Right renal cortex interstitium (tissue), 3 donors: ENCODE data around the gene LYRM9. TPM values are rescaled to one million over a fixed set of nuclear protein-coding genes. Genes with fewer than 3 reads are reported as not detected.
"Not testable (repeated sequence)": the region's sequence is repeated elsewhere in the genome, so short reads cannot be mapped to it uniquely, and the experiment has no call there.

ENCODE experiments used
- DNase-seq, 3 donors: peaks; one replicate each; pipeline ENCODE4 v3.0.0-alpha.2; 2013; ENCODE audit warnings: low read depth in 3 of 3, low spot score in 2 of 3
- polyA plus RNA-seq, 3 donors: library from polyadenylated mRNA; unstranded; fragments of 120-200 nt; gene quantifications; one replicate each; pipeline ENCODE4 v1.2.1, GENCODE V29; 2013; ENCODE audit not compliant: insufficient read length in 3 of 3

Gene LYRM9
- polyA plus RNA-seq, 3 donors = 19.4 to 21.6 (median 21.5) TPM

GRCh38 chr17:27878776-27879562 is 14.2 kb downstream of the LYRM9 start:
- no peak for DNase-seq

GRCh38 chr17:27873746-27874145 is 19.4 kb downstream of the LYRM9 start:
- no peak for DNase-seq

DNA sequence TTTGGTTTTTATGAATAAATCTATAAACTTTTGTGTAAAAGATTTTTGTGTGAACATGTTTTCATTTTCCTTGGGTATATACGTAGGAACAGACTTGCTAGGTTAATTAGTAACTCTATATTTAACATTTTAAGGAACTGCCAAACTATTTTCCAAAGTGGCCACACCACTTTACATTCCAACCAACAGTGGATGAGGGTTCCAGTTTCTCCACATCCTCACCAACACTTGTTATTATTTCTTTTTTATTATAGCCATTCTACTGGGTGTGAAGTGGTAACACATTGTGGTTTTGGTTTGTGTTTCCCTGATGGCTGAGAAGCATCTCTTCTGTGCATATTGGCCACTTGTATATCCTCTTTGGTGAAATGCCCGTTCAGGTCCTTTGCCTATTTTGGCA is 20.0 kb downstream of the LYRM9 start:
- DNase-seq = no peak

DNA sequence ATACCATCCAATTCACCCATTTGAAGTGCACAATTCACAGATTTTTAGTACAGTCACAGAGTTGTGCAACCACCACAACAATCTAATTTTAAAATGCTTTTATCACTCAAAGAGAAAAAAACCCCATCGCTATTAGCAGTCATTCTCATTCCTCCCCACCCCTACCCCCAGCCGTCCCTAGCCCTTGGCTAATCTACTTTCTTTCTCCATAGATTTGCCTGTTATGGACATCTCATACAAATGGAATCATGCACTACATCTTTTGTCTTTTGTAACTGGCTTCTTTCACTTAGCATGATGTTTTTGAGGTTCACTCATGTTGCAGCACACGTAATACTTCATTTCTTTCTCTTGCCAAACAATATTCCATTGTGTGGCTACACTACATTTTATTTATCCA is 20.4 kb downstream of the LYRM9 start:
- DNase-seq = no peak

DNA sequence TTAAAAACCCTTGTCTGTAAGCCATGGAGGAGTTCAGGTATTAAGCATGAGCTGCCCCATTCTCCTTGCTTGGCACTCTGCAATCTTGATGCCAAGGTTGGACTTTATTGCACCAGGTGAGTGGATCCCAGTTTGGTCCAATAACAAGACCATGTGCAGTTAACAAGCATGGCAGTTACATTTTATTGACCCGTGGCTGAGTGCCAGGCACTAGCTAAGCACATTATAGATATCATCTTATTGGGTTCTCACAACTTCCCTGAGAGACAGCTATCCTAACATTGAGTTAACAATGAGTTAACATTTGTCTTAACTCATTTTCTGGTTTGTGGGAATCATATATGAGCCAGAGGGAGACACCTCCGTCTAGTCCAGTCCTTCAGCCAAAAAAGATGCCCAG is 21.8 kb downstream of the LYRM9 start:
- DNase-seq = no peak

DNA sequence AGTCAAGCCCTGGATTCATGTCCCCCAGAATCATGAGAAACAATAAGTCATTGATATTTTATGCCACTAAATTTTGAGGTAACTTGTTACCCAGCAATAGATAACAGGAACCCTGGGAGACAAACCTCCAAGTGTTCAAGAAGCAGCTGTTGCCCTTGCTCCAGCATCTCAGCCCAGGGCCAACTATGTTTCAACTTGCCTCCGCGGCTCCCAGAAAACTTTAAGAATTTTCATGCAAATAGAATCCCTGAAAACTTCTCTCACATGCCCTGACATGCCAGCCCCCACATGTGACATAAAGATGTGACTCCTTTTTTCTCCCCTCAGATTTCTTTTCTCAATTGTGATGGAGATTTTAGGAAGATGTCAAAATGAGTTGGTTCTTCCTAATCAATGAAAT is 22.8 kb downstream of the LYRM9 start:
- DNase-seq = no peak

GRCh38 chr17:27868565-27868964 is 24.6 kb downstream of the LYRM9 start:
- DNase-seq = no peak

GRCh38 chr17:27862840-27863239 is 30.3 kb downstream of the LYRM9 start:
- no peak for DNase-seq

- DNase-seq = no peak
These were observed 31.2 kb downstream of the LYRM9 start for GRCh38 chr17:27862004-27862403.

- no peak for DNase-seq
These were observed 32.0 kb downstream of the LYRM9 start for GRCh38 chr17:27860971-27861664.

GRCh38 chr17:27858621-27859305 is 34.4 kb downstream of the LYRM9 start:
- DNase-seq = no peak

DNA sequence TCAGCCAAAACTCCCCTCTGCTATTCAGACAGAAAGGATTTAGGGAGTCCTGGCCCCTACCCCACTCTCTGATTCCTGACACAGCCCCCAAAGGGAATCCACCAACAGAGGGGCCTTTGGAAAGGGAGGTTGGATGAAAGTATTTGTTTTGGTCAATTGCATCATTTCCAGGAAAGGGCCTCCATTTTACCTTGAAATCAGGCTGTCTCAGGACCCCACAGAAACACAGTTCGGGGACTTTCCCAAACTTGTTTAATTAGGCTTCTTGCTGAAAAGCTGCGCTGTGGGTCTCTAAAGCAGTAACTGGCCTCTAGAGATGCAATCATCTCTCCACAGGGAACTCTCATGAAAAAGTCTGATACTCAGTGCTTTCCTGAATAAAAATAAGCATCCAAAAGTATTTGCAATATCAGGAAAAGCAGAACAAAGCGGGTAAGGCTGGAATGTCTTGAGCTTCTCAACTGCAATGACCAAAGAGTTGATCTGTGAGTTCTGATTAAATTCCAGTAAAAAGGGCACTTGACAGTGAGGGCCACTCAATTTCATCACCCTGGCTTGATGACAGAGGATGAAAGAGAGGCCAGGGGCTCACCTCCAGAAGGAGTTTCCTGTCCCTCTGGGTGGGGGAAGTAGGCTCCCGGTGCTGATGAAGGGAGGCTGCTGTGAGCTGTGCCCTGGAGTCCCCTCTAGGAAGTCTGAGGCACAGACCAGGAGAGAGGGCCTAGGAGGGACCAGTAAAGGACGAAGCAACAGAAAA is 36.3 kb downstream of the LYRM9 start:
- no peak for DNase-seq

GRCh38 chr17:27855454-27855853 is 37.7 kb downstream of the LYRM9 start:
- DNase-seq = no peak

GRCh38 chr17:27854163-27854562 is 39.0 kb downstream of the LYRM9 start:
- no peak for DNase-seq

GRCh38 chr17:27853091-27853490 is 40.1 kb downstream of the LYRM9 start:
- no peak for DNase-seq

GRCh38 chr17:27849474-27850185 is 43.5 kb downstream of the LYRM9 start:
- no peak for DNase-seq

DNA sequence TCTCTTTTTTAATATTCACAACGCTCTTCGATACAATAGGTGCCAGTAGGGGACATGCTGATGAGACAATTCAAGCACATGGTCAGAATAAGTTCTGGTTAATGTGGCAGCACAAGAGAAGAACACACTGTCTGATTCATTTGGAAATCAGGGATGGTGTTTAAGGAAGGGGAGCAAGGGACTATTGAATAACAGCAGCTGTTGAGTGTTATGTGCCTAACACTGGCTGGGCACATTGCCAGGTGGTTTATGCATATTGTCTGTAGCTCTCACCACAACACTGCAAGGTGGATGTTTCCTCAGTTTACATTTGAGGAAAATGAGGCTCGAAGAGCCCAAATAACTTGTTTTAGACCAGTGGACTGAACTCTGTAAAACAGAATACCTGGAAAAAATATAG is 44.2 kb downstream of the LYRM9 start:
- no peak for DNase-seq

DNA sequence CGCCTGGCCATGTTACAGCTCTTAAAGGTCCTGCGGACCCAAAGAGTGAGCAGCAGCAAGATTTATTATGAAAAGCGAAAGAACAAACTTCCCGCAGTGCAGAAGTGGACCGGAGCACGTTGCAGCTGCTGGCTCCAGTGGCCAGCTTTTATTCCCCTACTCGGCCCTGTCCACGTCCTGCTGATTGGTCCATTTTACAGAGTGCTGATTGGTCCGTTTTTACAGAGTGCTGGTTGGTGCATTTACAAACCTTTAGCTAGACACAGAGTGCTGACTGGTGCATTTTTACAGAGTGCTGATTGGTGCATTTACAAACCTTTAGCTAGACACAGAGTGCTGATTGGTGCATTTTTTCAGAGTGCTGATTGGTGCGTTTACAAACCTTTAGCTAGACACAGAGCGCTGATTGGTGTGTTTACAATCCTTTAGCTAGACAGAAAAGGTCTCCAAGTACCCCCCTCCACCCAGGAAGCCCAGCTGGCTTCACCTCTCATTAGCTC is 46.3 kb downstream of the LYRM9 start:
- DNase-seq = not testable (repeated sequence)

DNA sequence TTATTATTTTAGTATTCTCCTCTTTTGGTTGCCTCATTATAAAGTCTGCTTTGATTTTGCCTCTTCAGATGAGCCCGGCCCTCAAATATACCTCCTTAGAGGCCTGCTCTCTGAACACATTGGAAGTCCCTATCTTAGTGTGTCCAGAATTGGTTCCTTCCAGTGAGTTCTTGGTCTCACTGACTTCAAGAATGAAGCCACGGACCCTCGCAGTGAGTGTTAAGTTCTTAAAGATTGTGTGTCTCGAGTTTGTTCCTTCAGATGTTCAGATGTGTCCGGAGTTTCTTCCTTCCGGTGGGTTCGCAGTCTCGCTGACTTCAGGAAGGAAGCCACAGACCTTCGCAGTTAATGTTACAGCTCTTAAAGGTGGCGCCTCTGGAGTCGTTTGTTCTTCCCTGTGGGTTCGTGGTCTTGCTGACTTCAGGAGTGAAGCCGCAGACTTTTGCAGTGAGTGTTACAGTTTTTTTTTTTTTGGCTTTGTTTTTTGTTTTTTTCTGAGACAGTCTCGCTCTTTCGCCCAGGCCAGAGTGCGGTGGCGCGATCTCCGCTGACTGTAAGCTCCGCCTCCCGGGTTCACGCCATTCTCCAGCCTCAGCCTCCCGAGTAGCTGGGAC is 47.0 kb downstream of the LYRM9 start:
- DNase-seq = no peak
